Raji (cell line): ENCODE data around the gene PFKFB1.

ENCODE experiments used
- POLR2A ChIP-seq: IDR thresholded peaks from 2 replicates; pipeline ENCODE4 v1.6.1; 2011; ENCODE audit warnings: low read depth, low read length, control low read depth; ENCODE audit not compliant: insufficient read depth

Gene PFKFB1

GRCh38 chrX:54909941-54910340, 84.0 kb downstream of the PFKFB1 start:
- TF ChIP-seq POLR2A, result no peak

- TF ChIP-seq POLR2A, result no peak
Measured at GRCh38 chrX:54894159-54894558, 99.8 kb downstream of the PFKFB1 start.

GRCh38 chrX:54891573-54891972, 102.4 kb downstream of the PFKFB1 start:
- TF ChIP-seq POLR2A, result no peak

- TF ChIP-seq POLR2A, result no peak
Measured at GRCh38 chrX:54885740-54886139, 108.2 kb downstream of the PFKFB1 start.
